ENCODE results near the gene TMEM164.
"Not testable (repeated sequence)": the region's sequence is repeated elsewhere in the genome, so short reads cannot be mapped to it uniquely, and the experiment has no call there.

TMEM164 gene

GRCh38 chrX:110132450-110133114, 129.7 kb downstream of the TMEM164 start:
- no peak for DNase-seq (ENCODE audit: low read depth in 3 of 3)

DNA sequence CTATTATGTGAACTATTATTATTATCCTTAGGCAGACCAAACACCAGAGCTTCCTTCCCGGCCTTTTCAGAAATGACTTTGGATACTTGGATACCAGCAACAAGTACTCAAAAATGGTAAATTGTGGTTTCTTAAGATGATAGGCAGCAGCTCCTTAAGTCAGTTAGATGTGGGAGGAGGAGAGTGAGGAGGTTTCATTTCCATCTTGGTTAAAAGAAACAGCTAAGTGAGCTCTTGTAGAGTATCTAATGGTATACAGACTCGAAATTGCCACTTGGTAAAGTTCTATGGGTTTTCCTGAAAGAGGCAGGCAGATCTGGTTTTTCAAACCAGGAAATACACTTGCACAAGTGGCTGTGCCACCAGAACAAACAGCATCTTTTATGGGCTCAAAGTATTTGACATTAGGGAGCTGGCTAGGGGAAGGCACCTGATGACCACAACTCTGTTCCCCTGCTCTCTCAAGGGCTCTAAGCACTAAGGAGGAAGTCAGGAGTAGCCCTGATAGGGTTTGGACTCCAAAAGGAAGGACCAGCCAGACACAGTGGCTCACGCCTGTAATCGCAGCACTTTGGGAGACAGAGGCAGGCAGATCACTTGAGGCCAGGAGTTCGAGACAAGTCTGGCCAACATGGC, 130.9 kb downstream of the TMEM164 start:
- DNase-seq (ENCODE audit: low read depth in 3 of 3), result no peak

GRCh38 chrX:110135618-110136017, 132.7 kb downstream of the TMEM164 start:
- DNase-seq (ENCODE audit: low read depth in 3 of 3), result no peak

DNA sequence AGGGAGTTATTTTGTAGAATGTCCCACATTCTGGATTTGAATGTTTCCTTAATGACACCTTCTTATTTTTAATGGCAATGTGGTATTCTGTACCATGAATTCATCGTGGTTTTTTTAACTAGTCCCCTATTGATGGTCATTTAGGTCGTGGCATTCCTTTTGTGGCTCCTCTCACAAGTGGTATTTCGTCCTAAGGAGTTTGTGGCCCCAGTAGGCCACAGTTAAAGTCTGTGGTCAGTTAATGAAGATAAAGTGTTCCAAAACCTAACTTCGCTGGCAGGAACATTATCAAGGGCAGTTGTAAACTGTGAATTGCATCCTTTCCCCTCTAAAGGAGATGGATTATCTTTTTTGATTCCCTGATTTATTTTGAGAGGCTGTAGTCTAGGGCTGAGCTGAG, 133.2 kb downstream of the TMEM164 start:
- DNase-seq (ENCODE audit: low read depth in 3 of 3), result no peak

- DNase-seq (ENCODE audit: low read depth in 3 of 3), result no peak
Observed at GRCh38 chrX:110138557-110138956, 135.6 kb downstream of the TMEM164 start.

- no peak for DNase-seq (ENCODE audit: low read depth in 3 of 3)
Observed at GRCh38 chrX:110139172-110139571, 136.3 kb downstream of the TMEM164 start.

- no peak for DNase-seq (ENCODE audit: low read depth in 3 of 3)
Observed at GRCh38 chrX:110142096-110142495, 139.2 kb downstream of the TMEM164 start.

DNA sequence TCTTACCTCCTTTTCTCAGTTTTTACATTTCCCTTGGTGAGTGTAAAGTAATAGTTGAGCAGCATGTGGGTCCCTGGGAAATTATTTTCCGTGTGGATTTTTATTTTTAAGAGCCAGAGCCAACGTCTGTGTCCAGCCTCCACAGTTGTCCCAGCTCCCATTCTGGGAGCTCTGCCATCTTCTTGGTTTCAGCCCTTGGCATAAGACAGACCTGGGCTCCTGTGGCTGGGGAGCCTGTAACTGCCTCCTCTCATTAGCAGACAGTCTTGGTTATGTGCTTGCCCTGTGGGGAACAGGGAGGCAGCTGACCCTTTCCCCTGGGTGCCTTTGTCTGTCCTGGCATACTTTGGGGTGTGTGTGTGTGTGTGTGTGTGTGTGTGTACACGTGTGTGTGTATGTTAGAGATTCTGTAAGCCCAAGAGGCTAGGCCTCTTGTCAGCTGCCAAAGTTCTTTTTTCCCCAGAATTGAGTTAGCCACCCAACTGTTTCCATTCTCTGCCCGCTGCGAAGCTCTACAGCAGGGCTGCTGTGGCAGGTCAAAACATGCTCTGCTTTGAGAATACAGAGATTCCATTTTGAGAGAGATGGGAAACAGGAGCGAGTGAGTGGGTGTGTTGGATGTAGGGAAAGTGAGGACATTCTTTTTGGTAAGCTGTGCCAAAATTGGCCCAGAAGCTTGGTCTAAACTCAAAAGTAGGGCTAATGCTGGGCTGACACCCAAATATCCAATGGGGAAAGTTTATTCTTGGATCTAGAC, 140.7 kb downstream of the TMEM164 start:
- DNase-seq (ENCODE audit: low read depth in 3 of 3), result no peak

GRCh38 chrX:110145311-110145710, 142.4 kb downstream of the TMEM164 start:
- DNase-seq (ENCODE audit: low read depth in 3 of 3), result no peak

- no peak for DNase-seq (ENCODE audit: low read depth in 3 of 3)
Observed at GRCh38 chrX:110145854-110146253, 142.9 kb downstream of the TMEM164 start.

DNA sequence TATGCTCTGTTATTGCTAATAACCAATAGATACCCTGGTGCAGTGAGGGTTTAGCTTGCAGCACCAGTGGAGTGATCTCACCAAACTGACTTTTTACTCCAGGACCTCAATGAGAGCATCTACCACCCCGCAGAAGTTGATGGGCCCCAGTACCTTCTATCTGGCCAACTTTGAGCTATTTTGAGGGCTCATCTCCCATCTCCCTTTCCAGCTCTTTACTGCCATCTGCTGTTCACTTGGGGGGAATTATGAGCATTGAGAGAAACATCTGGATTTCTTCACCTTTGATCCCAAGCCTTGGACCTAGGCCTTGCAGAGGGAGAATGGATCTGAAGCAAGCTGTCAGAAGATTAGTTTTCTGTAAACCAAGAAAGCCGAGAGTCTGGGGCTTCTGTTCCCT, 143.6 kb downstream of the TMEM164 start:
- DNase-seq (ENCODE audit: low read depth in 3 of 3), result peak in 1 of 3 donors; percentile 22

DNA sequence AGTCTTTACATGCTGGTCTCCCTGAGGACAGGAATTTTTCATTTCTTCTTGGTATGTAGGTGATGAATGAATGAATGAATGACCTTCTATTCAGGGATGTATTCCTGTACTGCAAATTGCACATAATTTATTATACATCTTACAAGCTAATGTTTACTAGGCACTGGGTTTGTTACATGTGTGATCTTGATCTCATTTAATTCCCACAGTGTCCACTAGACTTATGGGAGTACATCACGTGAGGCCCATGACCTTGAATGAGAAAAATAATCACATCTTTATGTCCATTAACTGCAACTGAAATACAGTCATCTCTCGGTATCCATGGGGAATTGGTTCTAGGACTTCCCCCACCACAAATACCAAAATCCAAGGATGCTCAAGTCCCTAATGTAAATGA, 150.3 kb downstream of the TMEM164 start:
- no peak for DNase-seq (ENCODE audit: low read depth in 3 of 3)

- no peak for DNase-seq (ENCODE audit: low read depth in 3 of 3)
Observed at GRCh38 chrX:110153896-110154295, 151.0 kb downstream of the TMEM164 start.

- DNase-seq (ENCODE audit: low read depth in 3 of 3), result not testable (repeated sequence)
Observed at GRCh38 chrX:110154328-110154727, 151.4 kb downstream of the TMEM164 start.

DNA sequence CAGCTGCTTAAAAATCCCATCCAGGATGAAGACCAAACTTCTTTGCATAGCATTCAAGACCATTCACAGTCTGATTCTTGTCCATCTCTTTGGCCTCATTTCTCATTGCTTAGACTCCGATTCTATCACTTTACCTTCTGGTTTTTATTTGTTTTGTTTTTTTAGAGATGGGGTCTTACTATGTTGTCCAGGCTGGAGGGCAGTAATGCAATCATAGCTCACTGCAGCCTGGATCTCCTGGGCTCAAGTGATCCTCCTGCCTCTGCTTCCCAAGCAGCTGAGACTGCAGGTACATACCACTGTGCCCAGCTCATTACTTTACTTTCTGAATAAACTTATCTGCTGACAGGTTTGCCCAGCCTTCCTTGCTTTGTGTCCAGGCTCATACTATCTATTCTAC, 152.8 kb downstream of the TMEM164 start:
- DNase-seq (ENCODE audit: low read depth in 3 of 3), result no peak

GRCh38 chrX:110156167-110156754, 153.3 kb downstream of the TMEM164 start:
- DNase-seq (ENCODE audit: low read depth in 3 of 3), result no peak

DNA sequence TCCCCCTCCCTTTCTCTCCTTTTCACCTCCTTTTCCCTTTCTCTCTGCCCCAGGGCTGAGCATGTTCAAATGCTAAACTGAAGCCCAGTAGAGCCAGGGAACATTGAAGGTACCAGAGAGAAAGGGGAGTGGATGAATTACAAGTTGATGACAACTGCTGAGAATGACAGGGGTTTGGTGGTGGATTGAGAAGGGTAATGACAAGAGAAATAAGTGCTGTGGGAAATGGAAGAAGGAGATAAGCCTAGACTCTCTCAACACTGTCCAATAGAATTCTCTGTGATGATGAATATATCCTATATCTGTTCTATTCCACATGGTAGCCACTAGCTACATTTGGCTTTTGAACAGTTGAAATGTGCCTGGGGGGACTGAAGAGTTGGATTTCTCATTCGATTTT, 154.5 kb downstream of the TMEM164 start:
- DNase-seq (ENCODE audit: low read depth in 3 of 3), result no peak

DNA sequence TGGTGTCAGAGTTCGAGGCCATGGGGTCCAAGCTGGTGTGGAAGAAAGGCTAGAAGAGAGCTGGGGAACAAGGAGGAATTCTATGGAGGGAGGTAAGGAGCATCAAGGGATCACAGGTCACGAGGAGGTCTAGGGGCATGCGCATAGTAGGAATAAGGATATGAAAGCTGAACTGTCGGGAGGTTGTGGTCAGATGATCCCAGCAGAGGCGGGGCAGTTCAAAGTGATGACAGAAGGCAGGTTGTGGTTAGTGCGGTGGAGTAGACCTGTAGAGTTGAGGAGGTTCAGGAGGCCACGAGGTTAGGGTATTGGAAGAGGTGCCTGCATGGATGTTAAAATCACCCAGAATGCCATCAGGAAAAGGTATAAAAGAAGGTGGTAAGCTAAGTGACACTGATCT, 156.3 kb downstream of the TMEM164 start:
- DNase-seq (ENCODE audit: low read depth in 3 of 3), result no peak

- no peak for DNase-seq (ENCODE audit: low read depth in 3 of 3)
Observed at GRCh38 chrX:110159865-110160264, 157.0 kb downstream of the TMEM164 start.

GRCh38 chrX:110161361-110161686, 158.4 kb downstream of the TMEM164 start:
- no peak for DNase-seq (ENCODE audit: low read depth in 3 of 3)

GRCh38 chrX:110162131-110162530, 159.2 kb downstream of the TMEM164 start:
- DNase-seq (ENCODE audit: low read depth in 3 of 3), result no peak

GRCh38 chrX:110162867-110163266, 160.0 kb downstream of the TMEM164 start:
- DNase-seq (ENCODE audit: low read depth in 3 of 3), result no peak

DNA sequence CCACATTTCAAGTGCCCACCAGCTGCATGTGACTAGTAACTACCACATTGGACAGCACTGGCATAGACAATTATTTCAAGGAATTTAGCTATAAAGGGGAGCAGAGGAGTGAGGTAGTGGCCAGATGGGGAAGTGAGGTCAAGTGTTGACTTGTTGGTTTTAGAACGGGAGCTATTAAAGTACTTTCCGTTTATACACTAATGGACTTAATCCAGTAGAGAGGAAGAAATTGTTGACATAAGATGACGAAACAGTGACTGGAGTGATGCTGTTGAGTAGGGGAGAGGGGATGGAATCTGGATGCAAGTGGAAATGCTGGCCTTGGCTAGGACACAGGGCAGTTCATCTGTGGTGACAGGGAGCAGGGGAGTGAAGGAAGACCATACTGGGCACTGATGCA, 160.6 kb downstream of the TMEM164 start:
- DNase-seq (ENCODE audit: low read depth in 3 of 3), result no peak
